Stimulated activated CD8-positive, alpha-beta memory T cell treated with anti-CD3 and anti-CD28 coated beads, Interleukin-7, amount 100 ng/mL, for 48 hours (primary cell): ENCODE measurements around the gene FMNL2.
"Not testable (repeated sequence)": the region's sequence is repeated elsewhere in the genome, so short reads cannot be mapped to it uniquely, and the experiment has no call there.

Source experiments
- DNase-seq, 2 donors: peaks; one replicate each; pipeline ENCODE4 v3.0.0-alpha.2; 2020; ENCODE audit warnings: low read depth in 1 of 2; ENCODE audit errors: extremely low read depth in 1 of 2

The FMNL2 gene

GRCh38 chr2:152513029-152513428 lies 178.1 kb downstream of the FMNL2 start:
- no peak for DNase-seq

DNA sequence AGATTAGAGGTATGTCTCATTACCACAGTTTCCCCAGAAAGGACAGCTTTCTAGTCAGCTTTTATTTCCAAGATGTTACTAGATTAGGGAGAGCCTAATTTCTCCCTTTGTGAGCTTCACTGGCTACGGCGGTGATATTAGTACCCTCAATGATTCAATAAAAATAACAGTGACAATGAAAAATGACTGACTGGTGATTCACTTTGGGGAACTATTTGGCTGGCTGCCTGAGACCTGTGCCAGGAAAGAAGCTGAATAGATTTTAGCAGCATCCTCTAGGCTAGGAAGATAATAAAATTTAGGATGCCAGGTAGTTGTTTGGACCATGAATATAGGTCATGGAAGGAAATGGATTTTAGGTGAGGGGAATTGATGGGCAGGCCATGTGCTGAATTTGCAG lies 178.7 kb downstream of the FMNL2 start:
- no peak for DNase-seq

- no peak for DNase-seq
Measured at GRCh38 chr2:152518034-152518433, 183.1 kb downstream of the FMNL2 start.

GRCh38 chr2:152518641-152519580 lies 183.9 kb downstream of the FMNL2 start:
- DNase-seq = no peak

DNA sequence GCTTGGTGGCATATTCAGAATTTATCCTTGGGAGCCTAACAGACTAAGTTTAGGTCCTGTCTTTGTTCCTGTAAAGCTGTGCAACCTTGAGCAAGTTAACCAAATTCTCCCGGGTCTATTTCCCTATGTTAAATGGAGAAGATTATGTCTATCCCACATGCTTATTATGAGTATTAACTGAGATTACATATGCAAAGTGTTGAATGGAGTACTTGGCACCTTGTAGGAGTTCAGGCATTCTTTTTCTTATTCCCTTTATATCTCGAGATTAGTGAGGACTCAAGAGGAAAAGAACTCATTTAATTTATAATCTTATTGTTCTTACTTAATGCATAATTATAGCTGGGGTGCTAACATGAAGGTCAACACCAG lies 184.6 kb downstream of the FMNL2 start:
- no peak for DNase-seq

DNA sequence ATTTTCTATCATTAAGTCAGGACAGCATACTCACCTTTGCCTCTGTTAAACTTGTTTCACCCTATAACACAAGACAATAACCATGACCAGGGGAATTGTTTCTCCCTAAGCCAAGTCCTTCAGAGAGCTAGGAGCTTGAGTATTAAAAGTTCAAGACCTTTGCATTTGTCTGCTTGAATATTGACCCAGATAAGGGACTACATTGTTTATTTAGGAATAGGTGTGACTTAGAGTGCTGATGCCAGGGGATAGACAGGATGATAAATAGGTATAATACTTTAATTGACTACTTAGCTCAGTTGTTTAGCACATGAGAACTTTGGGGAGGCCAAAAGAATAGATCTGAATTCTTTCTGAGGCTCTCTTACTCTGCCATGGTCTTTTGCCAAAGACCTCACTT lies 185.8 kb downstream of the FMNL2 start:
- DNase-seq = no peak

DNA sequence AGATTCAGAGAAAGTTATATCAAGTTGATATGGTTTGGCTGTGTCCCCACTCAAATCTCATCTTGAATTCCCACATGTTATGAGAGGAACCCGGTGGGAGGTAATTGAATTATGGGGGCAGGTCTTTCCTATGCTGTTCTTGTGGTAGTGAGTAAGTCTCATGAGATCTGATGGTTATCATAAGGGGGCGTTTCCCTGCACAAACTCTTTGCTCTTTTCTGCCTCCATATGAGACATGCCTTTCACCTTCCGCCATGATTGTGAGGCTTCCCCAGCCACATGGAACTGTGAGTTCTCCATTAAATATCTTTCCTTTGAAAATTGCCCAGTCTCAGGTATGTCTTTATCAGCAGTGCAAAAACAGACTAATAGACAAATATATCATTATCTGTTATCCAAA lies 187.5 kb downstream of the FMNL2 start:
- not testable (repeated sequence) for DNase-seq

GRCh38 chr2:152523091-152523490 lies 188.1 kb downstream of the FMNL2 start:
- no peak for DNase-seq

GRCh38 chr2:152525277-152525838 lies 190.4 kb downstream of the FMNL2 start:
- no peak for DNase-seq

- no peak for DNase-seq
Measured at GRCh38 chr2:152529420-152530115, 194.6 kb downstream of the FMNL2 start.

GRCh38 chr2:152532241-152532640 lies 197.3 kb downstream of the FMNL2 start:
- no peak for DNase-seq

GRCh38 chr2:152534460-152535135 lies 199.6 kb downstream of the FMNL2 start:
- no peak for DNase-seq

DNA sequence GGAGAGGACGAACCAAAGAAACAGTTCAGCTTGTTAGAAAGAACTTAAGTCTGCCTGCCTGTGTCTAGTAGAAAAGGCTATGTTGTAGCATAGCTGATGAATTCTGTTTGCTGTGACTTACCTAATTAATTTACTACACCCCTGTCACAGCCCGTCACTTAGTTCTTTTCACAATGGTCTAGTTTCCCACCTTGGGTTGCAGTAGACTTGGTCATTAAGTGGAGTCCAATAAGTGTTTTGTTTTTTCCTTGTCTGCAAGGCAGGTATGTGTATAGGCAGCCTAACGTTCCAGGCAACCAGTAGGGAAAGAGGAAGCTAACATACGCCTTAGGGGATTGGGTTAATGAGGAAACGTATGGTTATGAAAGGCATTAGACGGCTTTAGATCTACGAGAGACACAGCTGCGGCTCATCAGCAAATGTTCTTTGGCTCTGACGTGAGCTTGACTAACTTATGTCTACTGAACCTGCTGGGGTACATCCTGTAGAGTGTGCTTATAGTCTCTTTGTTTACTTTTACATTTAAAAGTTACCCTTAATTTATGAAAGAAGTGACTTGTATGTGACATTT lies 202.2 kb downstream of the FMNL2 start:
- no peak for DNase-seq

- no peak for DNase-seq
Measured at GRCh38 chr2:152539424-152539823, 204.4 kb downstream of the FMNL2 start.

DNA sequence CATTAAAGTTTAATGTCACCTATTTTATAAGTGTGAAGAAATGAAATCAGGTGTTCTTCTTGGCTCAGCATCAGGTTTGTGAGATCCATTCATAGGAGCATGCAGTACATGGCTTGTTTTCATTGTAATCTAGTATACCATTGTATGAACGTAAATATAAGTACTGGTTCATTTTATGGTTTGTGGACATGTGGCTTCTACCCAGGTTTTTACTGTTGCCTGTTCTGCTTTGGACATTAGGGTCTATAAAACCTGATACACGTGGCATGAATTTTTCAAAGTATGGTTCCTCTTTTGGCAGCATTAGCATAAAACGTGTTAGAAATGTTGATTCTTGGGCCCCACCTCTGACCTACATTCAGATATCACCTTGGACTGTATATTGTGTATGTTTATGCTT lies 206.7 kb downstream of the FMNL2 start:
- DNase-seq = no peak

DNA sequence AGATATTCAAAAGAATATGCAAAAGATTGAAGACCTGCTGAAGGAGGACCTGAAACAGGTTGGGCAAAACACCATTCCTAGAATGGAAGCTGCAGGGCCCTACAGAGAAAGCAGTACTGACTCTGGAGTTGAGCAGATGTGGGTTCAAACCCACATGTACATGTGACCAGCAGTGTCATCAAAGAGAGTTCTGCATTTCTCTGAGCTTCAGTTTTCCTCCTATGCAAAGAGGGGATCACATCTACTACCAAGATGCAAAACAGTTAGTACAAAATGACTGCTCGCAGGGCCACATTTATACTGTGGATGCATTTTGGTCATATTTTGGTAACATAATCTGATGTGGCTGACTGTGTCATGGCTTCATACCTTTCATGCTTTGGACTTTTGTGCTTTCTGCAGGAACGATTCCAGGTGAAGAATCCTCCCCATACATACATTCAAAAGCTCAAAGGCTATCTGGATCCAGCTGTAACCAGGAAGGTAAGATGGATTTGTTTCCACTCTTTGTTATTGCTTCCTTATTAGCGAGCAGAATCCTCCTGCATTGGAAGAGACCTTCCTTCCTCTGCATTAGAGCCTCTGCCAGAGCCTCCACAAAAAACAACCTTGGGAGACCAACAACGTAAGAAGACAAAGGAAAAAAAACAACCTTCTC lies 207.5 kb downstream of the FMNL2 start:
- no peak for DNase-seq

GRCh38 chr2:152542995-152543481 lies 208.1 kb downstream of the FMNL2 start:
- no peak for DNase-seq

DNA sequence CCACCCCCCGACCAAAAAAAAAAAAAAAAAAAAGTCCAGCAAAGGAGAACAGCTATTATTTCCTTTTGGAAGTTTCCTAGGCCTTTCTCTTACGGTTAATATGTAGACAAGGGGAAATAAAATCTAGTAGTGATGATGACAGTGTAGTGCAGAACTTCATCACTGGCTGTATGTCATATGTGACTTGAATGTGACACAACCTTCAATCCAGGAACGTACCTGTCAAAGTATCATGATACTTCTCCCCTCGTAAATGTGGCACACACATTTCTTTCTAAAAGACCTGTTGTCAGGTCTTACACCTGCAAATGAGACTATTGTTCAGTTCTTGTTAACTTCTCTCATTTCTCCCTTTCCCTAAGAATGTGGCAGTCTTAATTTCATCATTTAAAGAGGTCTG lies 208.7 kb downstream of the FMNL2 start:
- no peak for DNase-seq

- no peak for DNase-seq
Measured at GRCh38 chr2:152544638-152545037, 209.7 kb downstream of the FMNL2 start.

- DNase-seq = no peak
Measured at GRCh38 chr2:152546230-152546837, 211.4 kb downstream of the FMNL2 start.
